ENCODE measurements around the gene SLC37A4.
"Not testable (repeated sequence)": the region's sequence is repeated elsewhere in the genome, so short reads cannot be mapped to it uniquely, and the experiment has no call there.

SLC37A4 gene

GRCh38 chr11:119030329-119031047 is at the start of gene SLC37A4:
Gene SLC37A4 (minus strand): TSS chr11:119030877.
- H3K36me3 Mint-ChIP-seq = peaks cover 27% of the 10 kb centered on the region
- peak; percentile 98 to 100 for DNase-seq (ENCODE audit: low spot score in 2 of 2)
- peaks cover 25% of the 10 kb centered on the region for H3K4me1 Mint-ChIP-seq
- no peaks in the 10 kb centered on the region for H3K9me3 Mint-ChIP-seq
- ATAC-seq = peak; percentile 92
- peak within 1 kb of the TSS; percentile 83 for H3K27ac Mint-ChIP-seq
- peak within 1 kb of the TSS; percentile 80 for H3K4me3 Mint-ChIP-seq

GRCh38 chr11:119078675-119079420 is 48.2 kb upstream of the SLC37A4 start:
- H3K9me3 Mint-ChIP-seq = no peaks in the 10 kb centered on the region
- no peak for ATAC-seq
- H3K4me3 Mint-ChIP-seq = no peak overlapping the region
- peaks cover 92% of the 10 kb centered on the region for H3K36me3 Mint-ChIP-seq
- H3K4me1 Mint-ChIP-seq = no peaks in the 10 kb centered on the region
- DNase-seq (ENCODE audit: low spot score in 2 of 2) = no peak
- H3K27ac Mint-ChIP-seq = no peak overlapping the region

GRCh38 chr11:119077839-119078238 is 47.2 kb upstream of the SLC37A4 start:
- H3K27ac Mint-ChIP-seq = no peak overlapping the region
- no peaks in the 10 kb centered on the region for H3K9me3 Mint-ChIP-seq
- peaks cover 98% of the 10 kb centered on the region for H3K36me3 Mint-ChIP-seq
- ATAC-seq = no peak
- DNase-seq (ENCODE audit: low spot score in 2 of 2) = no peak
- no peak overlapping the region for H3K4me3 Mint-ChIP-seq
- peaks cover 3% of the 10 kb centered on the region for H3K4me1 Mint-ChIP-seq

- H3K36me3 Mint-ChIP-seq = peaks cover 50% of the 10 kb centered on the region
- no peaks in the 10 kb centered on the region for H3K9me3 Mint-ChIP-seq
- peak; percentile 100 for ATAC-seq
- peak within 1 kb of the TSS; percentile 95 for H3K27ac Mint-ChIP-seq
- H3K4me1 Mint-ChIP-seq = peaks cover 29% of the 10 kb centered on the region
- peak; percentile 91 to 98 for DNase-seq (ENCODE audit: low spot score in 2 of 2)
- peak within 1 kb of the TSS; percentile 90 for H3K4me3 Mint-ChIP-seq
Observed at GRCh38 chr11:119067371-119068222, 36.9 kb upstream of the SLC37A4 start, which contains the start of gene VPS11. Gene VPS11 (plus strand): TSS chr11:119067818. CDS start chr11:119067824, 6 bp downstream.

- peak; percentile 43 for ATAC-seq
- H3K36me3 Mint-ChIP-seq = peaks cover 28% of the 10 kb centered on the region
- DNase-seq (ENCODE audit: low spot score in 2 of 2) = no peak
- peak overlapping the region; percentile 90 for H3K4me3 Mint-ChIP-seq
- H3K27ac Mint-ChIP-seq = peak overlapping the region; percentile 7
- no peaks in the 10 kb centered on the region for H3K9me3 Mint-ChIP-seq
- peaks cover 29% of the 10 kb centered on the region for H3K4me1 Mint-ChIP-seq
Observed at GRCh38 chr11:119065369-119065768, 34.7 kb upstream of the SLC37A4 start.

GRCh38 chr11:119062779-119063178 is 32.1 kb upstream of the SLC37A4 start:
- no peak for ATAC-seq
- no peak overlapping the region for H3K4me3 Mint-ChIP-seq
- peaks cover 15% of the 10 kb centered on the region for H3K36me3 Mint-ChIP-seq
- no peaks in the 10 kb centered on the region for H3K9me3 Mint-ChIP-seq
- DNase-seq (ENCODE audit: low spot score in 2 of 2) = no peak
- H3K4me1 Mint-ChIP-seq = peaks cover 32% of the 10 kb centered on the region
- no peak overlapping the region for H3K27ac Mint-ChIP-seq

GRCh38 chr11:119061256-119061655 is 30.6 kb upstream of the SLC37A4 start:
- no peak for ATAC-seq
- peak overlapping the region; percentile 29 for H3K27ac Mint-ChIP-seq

GRCh38 chr11:119059128-119059527 is 28.5 kb upstream of the SLC37A4 start:
- not testable (repeated sequence) for H3K9me3 Mint-ChIP-seq; ATAC-seq; H3K27ac Mint-ChIP-seq; DNase-seq (ENCODE audit: low spot score in 2 of 2); H3K4me3 Mint-ChIP-seq
- Mint-ChIP-seq H3K36me3 (peaks cover 43% of the 10 kb centered on the region), H3K4me1 (peaks cover 41% of the 10 kb centered on the region)

More at GRCh38 chr11:119061256-119061655, 30.6 kb upstream of the SLC37A4 start:
- Mint-ChIP-seq H3K4me3 (no peak overlapping the region), H3K36me3 (peaks cover 21% of the 10 kb centered on the region), H3K9me3 (no peaks in the 10 kb centered on the region), H3K4me1 (peaks cover 30% of the 10 kb centered on the region)
- DNase-seq (ENCODE audit: low spot score in 2 of 2) = no peak

GRCh38 chr11:119057000-119057769 is 26.5 kb upstream of the SLC37A4 start, which contains the start of gene HYOU1:
Gene HYOU1 (minus strand): TSS chr11:119057205. CDS start chr11:119056160, 1,045 bp downstream.
- H3K4me1 Mint-ChIP-seq = peaks cover 55% of the 10 kb centered on the region
- DNase-seq (ENCODE audit: low spot score in 2 of 2) (peak; percentile 97 to 98), ATAC-seq (peak; percentile 95)
- peak within 1 kb of the TSS; percentile 94 for H3K4me3 Mint-ChIP-seq
- peaks cover 62% of the 10 kb centered on the region for H3K36me3 Mint-ChIP-seq
- peak within 1 kb of the TSS; percentile 98 for H3K27ac Mint-ChIP-seq
- H3K9me3 Mint-ChIP-seq = no peaks in the 10 kb centered on the region

GRCh38 chr11:119056421-119056999 is 25.8 kb upstream of the SLC37A4 start:
- Mint-ChIP-seq H3K4me1 (peaks cover 60% of the 10 kb centered on the region), H3K4me3 (peak overlapping the region; percentile 94), H3K36me3 (peaks cover 69% of the 10 kb centered on the region), H3K9me3 (no peaks in the 10 kb centered on the region), H3K27ac (peak overlapping the region; percentile 98)
- ATAC-seq (peak; percentile 5), DNase-seq (ENCODE audit: low spot score in 2 of 2) (peak in 1 of 2 donors; percentile 67)

- Mint-ChIP-seq H3K36me3 (peaks cover 75% of the 10 kb centered on the region), H3K9me3 (no peaks in the 10 kb centered on the region), H3K27ac (peak overlapping the region; percentile 98), H3K4me1 (peaks cover 65% of the 10 kb centered on the region), H3K4me3 (peak overlapping the region; percentile 94)
- ATAC-seq (no peak), DNase-seq (ENCODE audit: low spot score in 2 of 2) (peak in 1 of 2 donors; percentile 55)
Observed at GRCh38 chr11:119055901-119056300, 25.2 kb upstream of the SLC37A4 start.

- Mint-ChIP-seq H3K4me1 (peaks cover 65% of the 10 kb centered on the region), H3K9me3 (no peaks in the 10 kb centered on the region), H3K27ac (peak overlapping the region; percentile 13), H3K36me3 (peaks cover 90% of the 10 kb centered on the region), H3K4me3 (no peak overlapping the region)
- DNase-seq (ENCODE audit: low spot score in 2 of 2) (no peak), ATAC-seq (no peak)
Observed at GRCh38 chr11:119054418-119054817, 23.7 kb upstream of the SLC37A4 start.

- ATAC-seq = no peak
- peak overlapping the region; percentile 13 for H3K27ac Mint-ChIP-seq
- H3K9me3 Mint-ChIP-seq = no peaks in the 10 kb centered on the region
- no peak overlapping the region for H3K4me3 Mint-ChIP-seq
- no peak for DNase-seq (ENCODE audit: low spot score in 2 of 2)
- peaks cover 100% of the 10 kb centered on the region for H3K36me3 Mint-ChIP-seq
- peaks cover 56% of the 10 kb centered on the region for H3K4me1 Mint-ChIP-seq
Observed at GRCh38 chr11:119052163-119052814, 21.6 kb upstream of the SLC37A4 start.

Measured in stimulated activated effector memory CD8-positive, alpha-beta T cell treated with anti-CD3 and anti-CD28 coated beads, Interleukin-12 subunit alpha, Interleukin-12 subunit beta, amount 100 ng/mL, for 72 hours (primary cell).